Endothelial cell (in vitro differentiated cells): ENCODE measurements around the gene GAPDH. TPM values are rescaled to one million over a fixed set of nuclear protein-coding genes. Genes with fewer than 3 reads are reported as not detected.
A peak's percentile ranks its signal among the peaks of the same experiment; 100 is the strongest.
"Not testable (repeated sequence)": the region's sequence is repeated elsewhere in the genome, so short reads cannot be mapped to it uniquely, and the experiment has no call there.

ENCODE experiments used
- DNase-seq: peaks from one replicate; pipeline ENCODE4 v3.0.0; 2021; ENCODE audit warnings: low spot score
- H3K27ac Mint-ChIP-seq: one replicate; pipeline ENCODE4 v1.8.0; 2021; ENCODE audit warnings: mixed read lengths, inconsistent platforms; ENCODE audit not compliant: unreplicated experiment
- H3K27me3 Mint-ChIP-seq: one replicate; pipeline ENCODE4 v1.8.0; 2021; ENCODE audit warnings: mild to moderate bottlenecking, moderate library complexity, mixed read lengths, inconsistent platforms; ENCODE audit not compliant: unreplicated experiment
- H3K36me3 Mint-ChIP-seq: one replicate; pipeline ENCODE4 v1.8.0; 2021; ENCODE audit warnings: mild to moderate bottlenecking, low read depth, mixed read lengths, inconsistent platforms; ENCODE audit not compliant: unreplicated experiment
- H3K4me1 Mint-ChIP-seq: one replicate; pipeline ENCODE4 v1.8.0; 2021; ENCODE audit warnings: mild to moderate bottlenecking, mixed read lengths, inconsistent platforms; ENCODE audit not compliant: unreplicated experiment
- H3K4me3 Mint-ChIP-seq: one replicate; pipeline ENCODE4 v1.8.0; 2021; ENCODE audit warnings: mild to moderate bottlenecking, mixed read lengths, inconsistent platforms; ENCODE audit not compliant: unreplicated experiment
- H3K9me3 Mint-ChIP-seq: one replicate; pipeline ENCODE4 v1.8.0; 2021; ENCODE audit warnings: mixed read lengths, inconsistent platforms; ENCODE audit not compliant: unreplicated experiment
- total RNA-seq: library from RNA; stranded (reverse); fragmentation: NEBNext Ultra II Directional; extraction: Animal tissue kit (Norgen Biotek cat#: 25700); gene quantifications from one replicate; pipeline ENCODE4 v1.2.1, GENCODE V29; 2021; ENCODE audit not compliant: unreplicated experiment
- TF ChIP-seq, protein P1 (sequence below): fragments of 200-600 bp; sonication (generic); IDR thresholded peaks from one replicate; pipeline ENCODE4 v1.5.0; 2021; ENCODE audit warnings: antibody characterized with exemption; ENCODE audit not compliant: unreplicated experiment

The GAPDH gene
- total RNA-seq, 1 donor from 2014 or later = 2,393 TPM

GRCh38 chr12:6582196-6582595 lies 47.9 kb downstream of the GAPDH start:
- Mint-ChIP-seq H3K36me3 (peaks cover 54% of the 10 kb centered on the region), H3K9me3 (no peaks in the 10 kb centered on the region)
- TF ChIP-seq, protein P1, sequence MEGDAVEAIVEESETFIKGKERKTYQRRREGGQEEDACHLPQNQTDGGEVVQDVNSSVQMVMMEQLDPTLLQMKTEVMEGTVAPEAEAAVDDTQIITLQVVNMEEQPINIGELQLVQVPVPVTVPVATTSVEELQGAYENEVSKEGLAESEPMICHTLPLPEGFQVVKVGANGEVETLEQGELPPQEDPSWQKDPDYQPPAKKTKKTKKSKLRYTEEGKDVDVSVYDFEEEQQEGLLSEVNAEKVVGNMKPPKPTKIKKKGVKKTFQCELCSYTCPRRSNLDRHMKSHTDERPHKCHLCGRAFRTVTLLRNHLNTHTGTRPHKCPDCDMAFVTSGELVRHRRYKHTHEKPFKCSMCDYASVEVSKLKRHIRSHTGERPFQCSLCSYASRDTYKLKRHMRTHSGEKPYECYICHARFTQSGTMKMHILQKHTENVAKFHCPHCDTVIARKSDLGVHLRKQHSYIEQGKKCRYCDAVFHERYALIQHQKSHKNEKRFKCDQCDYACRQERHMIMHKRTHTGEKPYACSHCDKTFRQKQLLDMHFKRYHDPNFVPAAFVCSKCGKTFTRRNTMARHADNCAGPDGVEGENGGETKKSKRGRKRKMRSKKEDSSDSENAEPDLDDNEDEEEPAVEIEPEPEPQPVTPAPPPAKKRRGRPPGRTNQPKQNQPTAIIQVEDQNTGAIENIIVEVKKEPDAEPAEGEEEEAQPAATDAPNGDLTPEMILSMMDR = no peak

GRCh38 chr12:6582959-6583358 lies 48.6 kb downstream of the GAPDH start:
- DNase-seq = no peak
- Mint-ChIP-seq H3K9me3 (no peaks in the 10 kb centered on the region), H3K4me3 (peak overlapping the region; percentile 83), H3K36me3 (peaks cover 54% of the 10 kb centered on the region), H3K27ac (peak overlapping the region; percentile 84), H3K4me1 (peaks cover 3% of the 10 kb centered on the region), H3K27me3 (peaks cover under 1% of the 10 kb centered on the region)
- TF ChIP-seq, protein P1 = no peak

More at GRCh38 chr12:6582196-6582595, 47.9 kb downstream of the GAPDH start:
- no peak for DNase-seq
- H3K4me1 Mint-ChIP-seq = peaks cover 3% of the 10 kb centered on the region
- peaks cover 2% of the 10 kb centered on the region for H3K27me3 Mint-ChIP-seq
- peak overlapping the region; percentile 49 for H3K27ac Mint-ChIP-seq
- H3K4me3 Mint-ChIP-seq = peak overlapping the region; percentile 47

GRCh38 chr12:6584293-6584692 lies 50.0 kb downstream of the GAPDH start:
- TF ChIP-seq, protein P1 = no peak
- no peak overlapping the region for H3K27ac Mint-ChIP-seq
- H3K9me3 Mint-ChIP-seq = no peaks in the 10 kb centered on the region
- peaks cover 3% of the 10 kb centered on the region for H3K4me1 Mint-ChIP-seq
- DNase-seq = no peak
- H3K36me3 Mint-ChIP-seq = peaks cover 45% of the 10 kb centered on the region
- H3K4me3 Mint-ChIP-seq = no peak overlapping the region
- H3K27me3 Mint-ChIP-seq = no peaks in the 10 kb centered on the region

- DNase-seq, H3K4me3 Mint-ChIP-seq, H3K9me3 Mint-ChIP-seq, H3K4me1 Mint-ChIP-seq, H3K27ac Mint-ChIP-seq, H3K27me3 Mint-ChIP-seq: not testable (repeated sequence)
- H3K36me3 Mint-ChIP-seq = peaks cover 43% of the 10 kb centered on the region
Measured at GRCh38 chr12:6586569-6586968, 52.3 kb downstream of the GAPDH start.

Other genes starting within 250 kb of the GAPDH start
- 1.9 TPM for gene PLEKHG6, start 223.8 kb upstream of the GAPDH start, total RNA-seq
- gene TNFRSF1A, start 192.4 kb upstream of the GAPDH start, total RNA-seq = 125 TPM
- gene SCNN1A, start 159.0 kb upstream of the GAPDH start, total RNA-seq = 2.2 TPM
- gene LTBR, start 150.4 kb upstream of the GAPDH start, total RNA-seq = 40.3 TPM
- gene CD27, start 89.6 kb upstream of the GAPDH start, total RNA-seq = not detected
- gene TAPBPL, start 82.5 kb upstream of the GAPDH start, total RNA-seq = 2.8 TPM
- gene VAMP1, start 63.8 kb upstream of the GAPDH start, total RNA-seq = 5.5 TPM
- gene MRPL51, start 41.3 kb upstream of the GAPDH start, total RNA-seq = 168 TPM
- gene NCAPD2, start 40.4 kb upstream of the GAPDH start, total RNA-seq = 25.3 TPM
- gene IFFO1, start 21.5 kb downstream of the GAPDH start, total RNA-seq = 82.2 TPM
- gene NOP2, start 33.8 kb downstream of the GAPDH start, total RNA-seq = 37.5 TPM
- 334 TPM for gene CHD4, start 72.9 kb downstream of the GAPDH start, total RNA-seq
- 2.7 TPM for gene LPAR5, start 101.4 kb downstream of the GAPDH start, total RNA-seq
- gene ACRBP, start 112.9 kb downstream of the GAPDH start, total RNA-seq = 19.3 TPM
- gene ING4, start 128.6 kb downstream of the GAPDH start, total RNA-seq = 41.3 TPM
- gene ZNF384, start 154.9 kb downstream of the GAPDH start, total RNA-seq = 85.2 TPM
- 2.0 TPM for gene PIANP, start 166.3 kb downstream of the GAPDH start, total RNA-seq
- gene COPS7A, start 189.5 kb downstream of the GAPDH start, total RNA-seq = 25.1 TPM
- 118 TPM for gene MLF2, start 218.6 kb downstream of the GAPDH start, total RNA-seq
- gene PTMS, start 231.8 kb downstream of the GAPDH start, total RNA-seq = 864 TPM
- 7.6 TPM for gene LAG3, start 238.0 kb downstream of the GAPDH start, total RNA-seq